ENCODE results near the gene PUS1. TPM values are rescaled to one million over a fixed set of nuclear protein-coding genes. Genes with fewer than 3 reads are reported as not detected.

The PUS1 gene
- total RNA-seq, 1 donor from 2014 or later = 22.7 TPM

- H3K4me3 ChIP-seq = no peak overlapping the region
- no peaks in the 10 kb centered on the region for H3K9me3 ChIP-seq
- no peaks in the 10 kb centered on the region for H3K27me3 ChIP-seq
- peaks cover 0 to 5% of the 10 kb centered on the region in 2 donors for H3K4me1 ChIP-seq
- TF ChIP-seq CTCF (IDR thresholded peaks at IDR 0.05) = no peak
- no peak overlapping the region for H3K27ac ChIP-seq
- peaks cover 32 to 36% of the 10 kb centered on the region in 2 donors for H3K36me3 ChIP-seq
- no peak for DNase-seq (ENCODE audit: low spot score in 2 of 2)
- intact Hi-C loops (cut with DNase I) = no loop called here
These were observed 5.8 kb upstream of the PUS1 start for GRCh38 chr12:131923260-131923659.

GRCh38 chr12:131927110-131928079, 1.7 kb upstream of the PUS1 start:
- TF ChIP-seq CTCF (IDR thresholded peaks at IDR 0.05) = no peak
- Histone ChIP-seq H3K9me3 (no peaks in the 10 kb centered on the region), H3K36me3 (peaks cover 3 to 4% of the 10 kb centered on the region in 2 donors), H3K4me1 (peaks cover 8 to 12% of the 10 kb centered on the region in 2 donors), H3K27ac (no peak overlapping the region), H3K4me3 (no peak overlapping the region), H3K27me3 (no peaks in the 10 kb centered on the region)
- no peak for DNase-seq (ENCODE audit: low spot score in 2 of 2)
- intact Hi-C loops (cut with DNase I) = loop anchor here (2.0 kb wide), 1 partner anchor 15 kb away; no protein-coding TSS in a partner anchor

- Histone ChIP-seq H3K9me3 (no peaks in the 10 kb centered on the region), H3K36me3 (peaks cover 11% of the 10 kb centered on the region in 2 donors), H3K27ac (peak overlapping the region; percentile 70 to 74), H3K27me3 (no peaks in the 10 kb centered on the region), H3K4me3 (peak overlapping the region; percentile 58 to 80), H3K4me1 (peaks cover 8 to 12% of the 10 kb centered on the region in 2 donors)
- TF ChIP-seq CTCF (IDR thresholded peaks at IDR 0.05) = no peak
- no peak for DNase-seq (ENCODE audit: low spot score in 2 of 2)
- intact Hi-C loops (cut with DNase I) = loop anchor here (2.0 kb wide), 1 partner anchor 15 kb away; no protein-coding TSS in a partner anchor
These were observed 881 bp upstream of the PUS1 start for GRCh38 chr12:131928080-131928710.

- DNase-seq (ENCODE audit: low spot score in 2 of 2) = no peak
- Histone ChIP-seq H3K36me3 (peaks cover 20 to 27% of the 10 kb centered on the region in 2 donors), H3K4me1 (peaks cover 6 to 8% of the 10 kb centered on the region in 2 donors), H3K27ac (no peak overlapping the region), H3K27me3 (no peaks in the 10 kb centered on the region), H3K4me3 (peak overlapping the region; percentile 58 to 80), H3K9me3 (no peaks in the 10 kb centered on the region)
- no peak for TF ChIP-seq CTCF (IDR thresholded peaks at IDR 0.05)
- intact Hi-C loops (cut with DNase I) = loop anchor here (1.0 to 2.0 kb wide), 3 partner anchors 17 to 34 kb away; partner anchors contain the start of gene EP400
These were observed 743 bp downstream of the PUS1 start for GRCh38 chr12:131929581-131930456.

- H3K9me3 ChIP-seq = no peaks in the 10 kb centered on the region
- peak overlapping the region; percentile 58 to 80 for H3K4me3 ChIP-seq
- no peak for DNase-seq (ENCODE audit: low spot score in 2 of 2)
- peaks cover 6 to 8% of the 10 kb centered on the region in 2 donors for H3K4me1 ChIP-seq
- H3K27me3 ChIP-seq = no peaks in the 10 kb centered on the region
- no peak overlapping the region for H3K27ac ChIP-seq
- H3K36me3 ChIP-seq = peaks cover 20 to 33% of the 10 kb centered on the region in 2 donors
- no peak for TF ChIP-seq CTCF (IDR thresholded peaks at IDR 0.05)
- intact Hi-C loops (cut with DNase I) = no loop called here
These were observed 1.4 kb downstream of the PUS1 start for GRCh38 chr12:131930510-131930909.

All from ascending aorta (tissue), 2 donors.